ENCODE measurements around the gene RBMS1.

- TF ChIP-seq CTCF (optimal IDR thresholded peaks at IDR 0.05 in 1 of 3, IDR thresholded peaks at IDR 0.05 in 1 of 3, conservative IDR thresholded peaks at IDR 0.05 in 1 of 3; ENCODE audit: extremely low read depth in 1 of 3, insufficient read depth in 2 of 3, low read length in 3 of 3) (no peak), EZH2 (IDR thresholded peaks at IDR 0.05; ENCODE audit: low read length) (no peak)
Measured at GRCh38 chr2:160336635-160337034, 157.0 kb downstream of the RBMS1 start.

Data from keratinocyte (primary cell).